Anterior cingulate cortex (tissue), 58 donors: ENCODE results near the gene DHX15.

Experiments
- DNase-seq, 58 donors: peaks; one replicate each; lab custom pipeline; 2025; lab: John Stamatoyannopoulos, UW

The DHX15 gene

DNA sequence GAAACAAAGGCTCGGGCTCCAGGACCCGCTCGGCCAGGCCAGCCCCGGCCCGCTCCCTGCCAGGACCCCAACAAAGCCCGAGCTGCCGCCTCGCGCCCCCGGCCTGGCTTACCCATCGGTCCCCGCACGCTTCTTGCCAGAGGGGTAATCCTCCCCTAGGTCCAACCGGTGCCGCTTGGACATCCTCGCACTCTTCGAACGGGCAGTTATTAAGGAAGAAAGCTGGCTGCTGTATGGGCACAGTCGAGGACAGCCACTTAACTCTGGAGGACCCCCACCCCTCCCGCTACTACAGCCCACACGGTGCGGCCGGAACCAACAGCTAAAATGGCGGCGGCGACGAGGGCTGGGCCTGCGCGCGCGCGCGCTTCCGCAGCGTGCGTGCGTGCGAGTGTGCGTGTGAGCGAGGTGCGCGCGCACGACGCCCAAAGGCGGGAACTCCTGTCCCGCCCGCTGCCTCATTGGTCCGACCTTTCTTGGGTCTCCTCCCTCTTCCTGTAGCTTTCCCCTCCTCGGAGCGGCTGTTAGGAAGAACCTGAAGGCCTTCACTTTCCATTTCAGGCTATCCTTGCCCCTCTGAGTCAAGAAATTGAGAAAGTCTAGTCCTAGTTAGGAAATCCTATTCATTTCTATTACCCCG, at the start of gene DHX15:
DHX15 (minus strand) TSS at position 344 of the 640 bp plus-strand sequence; CDS start at position 183, 161 bp downstream.
- peak; percentile 60 to 96 (median 92) for DNase-seq

DNA sequence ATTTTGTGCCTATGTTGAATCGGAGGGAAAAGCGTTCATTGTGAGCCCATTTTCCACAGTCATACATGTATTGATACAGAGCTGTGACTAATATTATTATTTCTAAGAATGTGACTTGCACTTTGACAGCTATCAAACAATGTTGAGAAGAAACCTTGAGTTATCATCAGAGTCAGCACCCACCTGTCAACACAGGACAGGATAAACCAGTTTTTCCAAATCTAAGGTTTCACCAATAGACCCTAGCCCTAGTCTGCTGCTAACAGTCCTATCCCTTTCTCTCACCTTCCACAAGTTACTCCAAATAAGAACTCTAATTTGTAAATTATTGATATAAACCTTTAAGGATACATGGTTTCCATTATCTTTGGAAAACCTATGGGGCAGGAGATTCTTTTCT, 47.7 kb upstream of the DHX15 start:
- no peak for DNase-seq

DNA sequence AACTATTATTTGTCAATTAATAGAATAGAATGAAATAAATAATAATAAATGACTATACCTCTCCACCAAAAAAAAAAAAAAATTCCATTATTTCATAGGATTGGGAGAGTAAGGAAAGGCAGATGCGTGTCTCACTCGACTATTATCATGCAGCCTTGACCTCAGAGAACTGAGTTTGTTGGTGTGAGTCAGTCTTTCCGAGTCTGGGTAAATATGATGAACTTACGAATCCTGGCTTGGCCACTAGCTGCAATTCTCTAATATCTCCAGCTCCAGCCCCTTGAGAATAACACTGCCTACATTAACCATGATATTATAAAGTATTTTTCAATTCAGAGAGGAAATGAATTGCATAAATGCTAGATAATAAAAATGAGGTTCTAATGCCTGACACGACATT, 46.6 kb upstream of the DHX15 start:
- DNase-seq, result no peak

- DNase-seq, result no peak
Observed at GRCh38 chr4:24625091-24625490, 40.7 kb upstream of the DHX15 start.

DNA sequence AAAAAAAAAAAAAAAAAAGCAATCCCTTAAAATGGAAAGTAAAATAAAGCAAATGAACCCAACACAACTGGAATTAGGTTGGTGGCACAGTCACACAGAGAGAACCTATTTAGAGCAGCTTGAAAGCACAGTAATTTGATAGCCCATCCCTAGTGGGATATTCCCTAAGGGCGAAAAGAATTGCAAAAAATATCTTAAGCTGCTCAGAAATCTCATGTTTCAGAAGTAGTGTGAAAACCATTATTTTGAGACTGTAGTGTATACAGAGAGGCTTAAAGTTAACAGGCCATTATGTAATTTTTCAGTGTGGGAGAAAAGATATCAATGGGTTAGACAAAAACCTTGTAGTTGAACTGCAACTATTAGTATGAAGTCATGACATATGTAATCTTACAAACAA, 40.0 kb upstream of the DHX15 start:
- no peak for DNase-seq

GRCh38 chr4:24622146-24622834, 37.9 kb upstream of the DHX15 start:
- no peak for DNase-seq

GRCh38 chr4:24615977-24616376, 31.6 kb upstream of the DHX15 start:
- no peak for DNase-seq

- DNase-seq, result no peak
Observed at GRCh38 chr4:24614881-24615280, 30.5 kb upstream of the DHX15 start.

GRCh38 chr4:24613502-24613901, 29.1 kb upstream of the DHX15 start:
- DNase-seq, result no peak

- no peak for DNase-seq
Observed at GRCh38 chr4:24611575-24611974, 27.2 kb upstream of the DHX15 start.

DNA sequence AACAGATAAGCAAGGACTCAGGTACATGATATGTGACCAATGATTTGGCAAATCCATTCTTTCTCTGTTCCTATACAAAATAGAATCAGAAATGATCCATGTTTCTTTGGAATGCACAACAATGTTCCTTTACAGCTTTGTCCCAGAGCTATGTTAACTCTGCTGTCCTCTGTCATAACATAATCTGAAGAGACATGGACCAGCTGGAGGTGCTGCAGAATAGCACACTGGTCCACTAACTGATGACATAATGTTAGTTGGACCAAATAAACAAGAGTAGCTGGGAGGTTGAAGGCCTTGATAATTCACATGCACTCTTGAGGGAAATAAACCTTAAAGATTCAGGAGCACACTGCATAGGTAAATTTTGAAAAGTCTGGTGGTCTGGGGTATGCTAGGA, 23.0 kb upstream of the DHX15 start:
- DNase-seq, result peak in 7 of 58 donors; percentile 1 to 20 (median 5)

- DNase-seq, result no peak
Observed at GRCh38 chr4:24605216-24605615, 20.9 kb upstream of the DHX15 start.

GRCh38 chr4:24604558-24605214, 20.3 kb upstream of the DHX15 start:
- DNase-seq, result no peak

- no peak for DNase-seq
Observed at GRCh38 chr4:24603343-24603742, 19.0 kb upstream of the DHX15 start.

- DNase-seq, result no peak
Observed at GRCh38 chr4:24601121-24601520, 16.8 kb upstream of the DHX15 start.

DNA sequence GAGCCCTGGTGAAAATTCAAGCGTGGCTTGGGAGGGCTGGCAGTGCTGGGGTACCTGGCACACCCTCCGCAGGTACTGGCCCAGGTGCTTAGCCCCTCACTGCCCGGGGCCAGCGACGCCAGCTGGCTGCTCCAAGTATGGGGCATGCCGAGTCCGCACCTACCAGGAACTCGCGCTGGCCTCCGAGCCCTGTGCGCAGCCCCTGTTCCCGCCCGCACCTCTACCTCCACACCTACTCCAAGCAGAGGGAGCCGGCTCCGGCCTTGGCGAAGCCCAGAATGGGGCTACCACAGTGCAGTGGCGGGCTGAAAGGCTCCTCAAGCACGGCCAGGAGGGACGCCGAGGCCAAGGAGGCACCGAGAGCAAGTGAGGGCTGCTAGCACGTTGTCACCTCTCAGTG, 14.9 kb upstream of the DHX15 start:
- DNase-seq, result no peak

GRCh38 chr4:24598025-24598424, 13.7 kb upstream of the DHX15 start:
- DNase-seq, result no peak

DNA sequence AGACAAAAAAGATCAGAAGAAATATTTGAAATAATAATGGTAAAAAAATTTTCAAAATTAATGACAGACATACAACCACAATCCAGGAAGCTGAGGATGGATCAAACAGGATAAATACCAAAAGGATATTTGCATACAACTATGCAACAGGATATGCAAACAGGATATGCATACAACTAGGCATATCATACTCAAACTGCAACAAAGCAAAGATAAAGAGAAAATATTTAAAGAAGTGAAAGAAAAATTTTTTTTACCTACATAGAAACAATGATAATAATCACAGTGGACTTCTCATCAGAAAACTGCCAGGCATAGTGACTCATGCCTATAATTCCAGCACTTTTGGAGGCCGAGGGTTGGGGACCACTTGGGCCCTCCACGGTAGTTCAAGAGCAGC, 11.3 kb upstream of the DHX15 start:
- DNase-seq, result no peak

DNA sequence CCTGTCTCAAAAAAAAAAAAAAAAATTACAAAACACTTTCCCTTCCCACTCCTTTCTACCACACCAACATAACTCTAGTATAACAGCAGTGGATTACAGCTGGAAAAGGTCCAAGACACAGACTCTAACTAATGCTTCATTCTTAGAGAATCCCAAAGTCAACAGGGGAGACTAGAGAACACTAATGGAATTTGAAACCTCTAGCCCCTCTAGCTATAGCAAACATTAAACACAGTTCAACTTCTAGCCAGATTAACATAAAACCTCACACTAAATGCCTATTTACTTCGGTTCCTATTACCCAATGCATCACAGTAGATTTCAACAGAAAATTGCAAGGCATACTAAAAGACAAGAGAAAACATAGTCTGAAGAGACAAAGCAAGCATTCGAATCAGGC, 10.5 kb upstream of the DHX15 start:
- DNase-seq, result no peak

- no peak for DNase-seq
Observed at GRCh38 chr4:24589448-24589847, 5.1 kb upstream of the DHX15 start.

DNA sequence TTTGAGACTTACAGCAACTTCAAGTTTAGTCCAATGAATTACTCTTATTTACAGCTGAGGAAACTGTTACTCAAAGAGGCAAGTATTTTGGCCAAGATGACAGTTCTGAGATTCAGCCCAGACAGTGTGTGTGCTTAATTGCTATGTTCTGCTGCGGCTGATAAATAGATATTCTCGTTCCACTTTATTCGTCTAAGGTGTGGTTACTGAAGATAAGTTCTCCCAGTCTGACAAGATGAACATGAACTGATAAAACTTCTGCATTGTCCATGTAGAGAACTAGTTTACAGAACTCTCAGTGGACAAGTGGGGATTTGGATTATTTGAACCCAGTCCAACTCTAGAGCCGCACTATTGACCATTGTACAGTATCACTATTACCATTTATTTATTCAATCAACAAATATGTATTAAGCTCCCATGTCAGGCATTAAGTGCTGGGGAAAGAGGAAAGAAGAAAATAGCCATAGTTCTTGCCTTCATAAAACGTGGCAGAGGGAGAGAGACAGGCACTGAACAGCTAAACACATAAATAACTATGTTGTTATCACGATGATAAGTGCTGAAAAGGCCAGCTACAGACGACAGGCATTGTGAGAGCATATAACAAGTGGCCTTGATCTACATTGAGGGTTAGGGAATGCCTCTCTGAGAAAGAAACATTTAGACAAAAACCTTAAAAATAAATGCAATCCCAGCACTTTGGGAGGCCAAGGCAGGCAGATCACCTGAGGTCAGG, 4.0 kb upstream of the DHX15 start:
- no peak for DNase-seq
